ENCODE results near the gene PARP15.
A peak's percentile ranks its signal among the peaks of the same experiment; 100 is the strongest.

The PARP15 gene

GRCh38 chr3:122609798-122610559 is 32.5 kb downstream of the PARP15 start:
- H3K4me3 ChIP-seq (ENCODE audit: low read depth, low read length) = no peak overlapping the region
- DNase-seq (ENCODE audit: low read depth) = peak; percentile 88

DNA sequence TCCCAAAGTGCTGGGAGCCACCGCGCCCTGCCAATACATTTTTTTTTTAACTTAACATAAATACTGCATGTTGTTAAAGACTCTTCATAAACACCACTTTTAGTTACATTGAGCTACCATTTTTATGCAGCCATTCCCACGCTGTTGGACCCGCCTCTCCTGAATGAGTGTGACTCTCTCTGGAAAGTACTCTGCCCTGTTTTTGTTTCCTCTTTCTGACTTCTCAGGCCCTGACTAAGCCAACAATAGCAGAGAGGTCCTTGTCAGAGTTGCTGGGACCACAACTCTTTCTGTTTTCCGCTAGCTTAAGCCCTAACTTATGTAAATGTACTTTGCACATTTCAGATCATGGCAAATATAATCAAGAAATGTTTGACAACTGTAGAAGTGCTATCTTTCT is 35.2 kb downstream of the PARP15 start:
- DNase-seq (ENCODE audit: low read depth) = no peak
- no peak overlapping the region for H3K4me3 ChIP-seq (ENCODE audit: low read depth, low read length)
- no peak for TF ChIP-seq CTCF (conservative IDR thresholded peaks at IDR 0.05; ENCODE audit: low read depth, low read length)

More at GRCh38 chr3:122609798-122610559, 32.5 kb downstream of the PARP15 start:
- TF ChIP-seq CTCF (conservative IDR thresholded peaks at IDR 0.05; ENCODE audit: low read depth, low read length) = no peak

DNA sequence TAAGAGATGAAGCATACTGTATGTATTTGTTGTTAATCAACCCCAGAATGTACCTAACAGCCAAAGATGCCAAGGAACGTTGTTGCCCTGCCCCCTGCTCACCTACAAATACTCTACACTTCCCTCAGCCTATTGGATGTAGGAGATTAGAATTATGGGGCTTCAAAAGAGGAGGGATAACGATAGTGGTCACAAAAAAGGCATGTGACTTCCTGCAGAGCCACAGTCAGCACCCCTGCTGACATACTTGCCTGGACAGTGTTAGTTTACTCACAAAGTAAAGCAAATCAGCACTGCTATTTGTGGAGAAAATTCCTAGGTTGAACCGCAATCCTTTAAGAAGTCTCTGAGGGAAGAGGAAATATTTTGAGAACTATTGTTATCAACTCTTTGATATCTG is 37.9 kb downstream of the PARP15 start:
- no peak for TF ChIP-seq CTCF (conservative IDR thresholded peaks at IDR 0.05; ENCODE audit: low read depth, low read length)
- peak; percentile 56 for DNase-seq (ENCODE audit: low read depth)
- H3K4me3 ChIP-seq (ENCODE audit: low read depth, low read length) = no peak overlapping the region

DNA sequence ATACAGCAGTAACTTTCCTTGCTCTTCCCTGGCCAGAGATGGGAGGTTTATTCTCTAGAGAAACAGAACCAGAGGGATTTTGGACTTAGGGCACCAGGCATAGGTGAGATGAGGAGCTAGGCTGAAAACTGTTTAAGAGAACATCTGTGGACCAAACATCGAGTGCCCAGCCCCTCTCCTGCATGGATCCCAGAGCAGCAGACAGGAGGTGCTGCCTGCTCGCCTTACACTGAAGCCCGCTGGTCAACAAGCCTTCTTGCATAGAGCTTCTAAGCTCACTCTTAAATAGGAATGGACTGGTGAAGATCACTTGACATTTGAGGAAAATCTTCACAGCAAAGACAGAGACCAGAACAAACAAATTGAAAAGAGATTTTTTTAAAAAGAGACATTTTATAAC is 41.2 kb downstream of the PARP15 start:
- TF ChIP-seq CTCF (conservative IDR thresholded peaks at IDR 0.05; ENCODE audit: low read depth, low read length) = peak; percentile 11
- no peak overlapping the region for H3K4me3 ChIP-seq (ENCODE audit: low read depth, low read length)
- no peak for DNase-seq (ENCODE audit: low read depth)

GRCh38 chr3:122619040-122619439 is 41.6 kb downstream of the PARP15 start:
- H3K4me3 ChIP-seq (ENCODE audit: low read depth, low read length) = no peak overlapping the region
- no peak for TF ChIP-seq CTCF (conservative IDR thresholded peaks at IDR 0.05; ENCODE audit: low read depth, low read length)
- DNase-seq (ENCODE audit: low read depth) = no peak

DNA sequence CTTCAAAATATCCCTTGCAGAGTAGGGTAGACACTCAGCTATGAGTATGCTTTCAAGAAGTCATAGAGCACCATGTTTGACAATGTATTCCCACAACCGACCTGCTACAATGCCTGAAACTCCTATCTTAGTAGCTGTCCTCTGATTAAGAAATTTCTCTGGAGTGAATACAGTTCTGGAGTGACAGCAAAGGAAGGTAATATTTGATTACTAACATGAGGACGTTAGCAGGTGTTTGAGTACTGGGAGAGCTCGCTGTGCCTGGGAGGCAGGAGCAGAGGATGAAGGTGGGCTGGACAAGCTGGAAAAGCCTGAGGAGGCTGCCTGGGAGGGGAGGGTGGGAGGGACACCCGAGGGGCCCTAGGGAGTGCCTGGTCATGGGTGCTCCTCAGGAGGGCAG is 42.9 kb downstream of the PARP15 start:
- no peak for TF ChIP-seq CTCF (conservative IDR thresholded peaks at IDR 0.05; ENCODE audit: low read depth, low read length)
- no peak overlapping the region for H3K4me3 ChIP-seq (ENCODE audit: low read depth, low read length)
- no peak for DNase-seq (ENCODE audit: low read depth)

GRCh38 chr3:122621112-122621511 is 43.7 kb downstream of the PARP15 start:
- no peak overlapping the region for H3K4me3 ChIP-seq (ENCODE audit: low read depth, low read length)
- TF ChIP-seq CTCF (conservative IDR thresholded peaks at IDR 0.05; ENCODE audit: low read depth, low read length) = no peak
- DNase-seq (ENCODE audit: low read depth) = no peak
